GM19452 (cell line): ENCODE results near the gene DCST2.
"Not testable (repeated sequence)": the region's sequence is repeated elsewhere in the genome, so short reads cannot be mapped to it uniquely, and the experiment has no call there.

Source experiments
- ATAC-seq: cut with Tn5 transposase; IDR thresholded peaks from one replicate; pipeline ENCODE4 v1.9.1; 2021; ENCODE audit not compliant: unreplicated experiment

Gene DCST2

GRCh38 chr1:154982897-154983648 lies 50.5 kb downstream of the DCST2 start, which contains the start of gene FLAD1:
FLAD1 (plus strand) TSS chr1:154983344; CDS start chr1:154983695, 351 bp downstream.
- ATAC-seq: peak; percentile 95

GRCh38 chr1:154982341-154982740 lies 51.2 kb downstream of the DCST2 start:
- no peak for ATAC-seq

- no peak for ATAC-seq
Observed at GRCh38 chr1:154978360-154978759, 55.2 kb downstream of the DCST2 start.

DNA sequence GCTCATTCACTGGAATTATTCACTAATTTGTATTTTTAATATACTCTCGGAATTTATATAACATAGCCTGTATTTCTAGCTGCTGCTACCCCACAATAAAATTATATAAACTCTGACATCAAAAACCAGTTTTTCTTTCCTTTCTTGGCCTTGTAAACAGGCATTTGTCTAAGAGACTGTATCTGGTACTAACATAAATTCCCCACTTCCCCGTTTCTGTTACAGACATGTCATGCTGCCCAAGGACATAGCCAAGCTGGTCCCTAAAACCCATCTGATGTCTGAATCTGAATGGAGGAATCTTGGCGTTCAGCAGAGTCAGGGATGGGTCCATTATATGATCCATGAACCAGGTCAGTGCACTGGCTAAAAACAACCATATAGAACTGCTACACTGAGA lies 55.8 kb downstream of the DCST2 start:
- not testable (repeated sequence) for ATAC-seq

DNA sequence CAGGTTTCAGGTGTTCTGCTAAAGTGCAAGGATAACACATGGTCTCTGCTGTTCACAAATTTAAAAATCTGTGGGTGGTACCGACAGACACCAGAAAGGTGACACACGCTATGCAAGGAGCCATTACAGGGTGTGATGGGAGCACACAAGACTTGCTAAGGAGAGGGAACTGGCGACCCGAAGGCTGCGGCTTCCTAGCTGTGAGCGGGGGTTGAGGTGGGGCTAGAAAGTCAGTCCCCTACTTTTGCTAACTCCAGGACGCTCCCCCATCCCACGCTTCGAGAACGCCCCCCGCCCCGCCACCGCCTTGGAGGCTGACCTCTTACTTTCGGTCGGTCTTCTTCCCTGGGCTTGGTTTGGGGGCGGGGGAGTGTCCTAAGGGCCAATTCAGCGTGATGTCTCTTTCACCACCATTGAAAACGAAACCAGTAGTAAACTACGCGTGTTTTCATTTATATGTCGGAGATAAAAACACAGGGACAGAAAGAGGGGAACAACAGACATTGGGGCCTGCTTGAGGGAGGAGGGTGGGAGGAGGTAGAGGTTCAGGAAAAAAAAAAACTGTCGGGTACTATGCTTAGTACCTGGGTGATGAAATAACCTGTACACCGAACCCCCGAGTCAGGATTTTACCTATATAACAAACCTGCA lies 58.0 kb downstream of the DCST2 start:
- ATAC-seq: no peak

DNA sequence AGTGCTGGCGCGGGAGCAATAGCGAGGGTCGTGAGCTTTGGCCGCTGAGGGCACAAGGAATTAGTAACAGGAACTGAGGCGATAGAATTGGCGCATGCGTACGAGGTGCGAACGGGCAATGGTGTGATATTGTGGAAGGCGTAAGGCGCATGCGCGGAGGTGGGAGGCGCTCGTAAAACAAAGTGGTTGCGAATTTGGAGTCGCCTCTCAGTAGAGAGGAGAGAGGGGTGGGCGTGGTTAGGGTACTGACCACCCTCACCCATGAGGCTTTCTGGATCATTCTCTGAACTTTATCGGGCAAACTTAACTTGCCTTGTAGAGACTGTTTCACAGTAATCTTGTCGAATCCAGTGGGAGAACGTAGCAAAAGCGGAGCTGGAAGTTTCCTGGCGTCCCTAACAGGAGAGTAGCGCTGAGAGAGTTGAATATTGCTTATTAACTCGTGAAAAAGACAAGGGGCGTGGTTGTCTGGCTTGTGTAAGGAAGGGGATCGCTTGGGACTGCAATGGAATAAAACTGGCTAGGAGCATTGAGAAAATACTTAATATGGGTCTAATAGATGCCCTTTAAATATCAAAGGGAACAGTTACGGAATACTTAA lies 58.7 kb downstream of the DCST2 start:
- ATAC-seq: peak; percentile 43

DNA sequence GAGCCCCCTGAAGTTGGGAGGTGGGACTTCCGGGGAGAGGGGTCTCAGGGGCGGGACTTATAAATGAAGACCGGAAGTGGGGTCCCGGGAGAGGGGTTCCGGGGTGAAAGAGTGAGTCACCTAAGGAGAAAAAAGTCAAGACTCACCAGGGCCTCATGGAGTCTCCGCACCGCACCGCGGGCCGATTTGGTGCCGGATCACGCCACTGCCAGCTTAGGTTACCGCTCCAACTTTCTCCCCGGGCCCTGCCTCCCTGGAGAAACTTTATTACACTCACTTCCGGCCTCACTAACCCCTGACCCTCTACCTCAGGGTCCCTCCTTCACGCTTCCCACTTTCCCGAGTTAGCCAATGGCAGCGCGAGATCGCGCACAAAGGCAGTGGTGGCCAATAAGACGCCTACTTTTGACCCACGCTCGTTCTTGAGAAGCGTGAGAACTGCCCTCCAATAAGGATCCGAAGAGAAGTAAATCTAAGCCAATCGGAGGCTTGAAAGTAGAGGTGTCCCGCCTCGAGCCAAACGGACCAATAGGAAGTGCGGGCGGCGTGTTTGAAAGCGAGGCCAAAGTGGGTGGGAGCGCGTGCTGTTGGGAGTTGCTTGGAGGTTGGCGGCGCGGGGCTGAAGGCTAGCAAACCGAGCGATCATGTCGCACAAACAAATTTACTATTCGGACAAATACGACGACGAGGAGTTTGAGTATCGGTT lies 59.3 kb downstream of the DCST2 start, which contains the start of gene CKS1B:
Gene CKS1B (plus strand): TSS at position 580 of the 706 bp plus-strand sequence. CDS start 65 bp downstream, at position 645.
- ATAC-seq: peak; percentile 74

DNA sequence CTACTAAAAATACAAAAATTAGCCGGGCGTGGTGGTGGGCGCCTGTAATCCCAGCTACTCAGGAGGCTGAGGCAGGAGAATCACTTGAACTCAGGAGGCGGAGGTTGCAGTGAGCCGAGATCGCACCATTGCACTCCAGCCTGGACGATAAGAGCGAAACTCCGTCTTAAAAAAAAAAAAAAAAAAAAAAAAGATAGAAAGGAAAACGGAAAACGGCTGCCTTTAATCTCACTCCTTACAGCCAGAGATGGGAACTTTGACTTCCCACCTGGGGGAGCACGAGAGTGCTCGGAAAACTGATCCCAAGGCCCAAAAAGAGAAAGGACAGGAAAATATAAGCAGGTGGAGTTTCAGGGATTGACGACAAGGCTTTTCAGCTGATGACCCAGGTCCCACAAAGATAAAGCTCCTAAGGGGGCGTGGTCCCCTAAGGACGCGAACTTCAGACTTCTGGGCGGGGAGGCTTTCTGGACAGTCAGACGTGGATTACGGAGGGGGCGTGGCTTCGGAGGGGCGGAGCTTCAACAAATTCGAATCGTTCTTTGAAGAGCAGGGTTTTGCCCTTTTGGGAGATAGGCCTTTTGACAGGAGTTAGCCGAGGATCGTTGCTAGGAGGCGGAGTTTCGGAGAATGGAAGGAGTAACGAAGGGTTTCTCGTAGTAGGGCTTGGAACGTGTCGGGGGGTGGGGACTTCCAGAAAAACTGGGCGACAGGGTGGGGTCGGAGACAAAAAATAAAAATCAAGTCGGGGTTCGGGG lies 60.1 kb downstream of the DCST2 start:
- ATAC-seq: no peak

- no peak for ATAC-seq
Observed at GRCh38 chr1:154972517-154973343, 60.9 kb downstream of the DCST2 start.

DNA sequence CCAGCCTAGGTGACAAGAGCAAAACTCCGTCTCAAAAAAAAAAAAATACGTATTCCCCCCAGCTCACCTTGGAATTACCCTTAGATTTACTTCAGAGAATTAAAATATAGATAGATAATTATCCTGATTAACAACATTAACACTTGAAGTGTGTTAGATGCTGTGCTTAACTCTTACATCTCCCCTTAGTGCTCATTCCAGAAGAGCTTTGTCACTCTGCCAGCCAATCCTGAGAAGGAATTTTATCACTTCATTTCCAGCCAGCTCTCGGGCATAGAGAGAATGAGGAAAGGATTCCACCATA lies 61.4 kb downstream of the DCST2 start:
- no peak for ATAC-seq

- ATAC-seq: no peak
Observed at GRCh38 chr1:154971341-154971998, 62.1 kb downstream of the DCST2 start.

GRCh38 chr1:154970631-154971340 lies 62.8 kb downstream of the DCST2 start, which contains the start of gene SHC1:
SHC1 (minus strand) TSS chr1:154970747; CDS start chr1:154970526, 221 bp downstream.
- no peak for ATAC-seq

GRCh38 chr1:154969860-154970452 lies 63.6 kb downstream of the DCST2 start:
- ATAC-seq: no peak

DNA sequence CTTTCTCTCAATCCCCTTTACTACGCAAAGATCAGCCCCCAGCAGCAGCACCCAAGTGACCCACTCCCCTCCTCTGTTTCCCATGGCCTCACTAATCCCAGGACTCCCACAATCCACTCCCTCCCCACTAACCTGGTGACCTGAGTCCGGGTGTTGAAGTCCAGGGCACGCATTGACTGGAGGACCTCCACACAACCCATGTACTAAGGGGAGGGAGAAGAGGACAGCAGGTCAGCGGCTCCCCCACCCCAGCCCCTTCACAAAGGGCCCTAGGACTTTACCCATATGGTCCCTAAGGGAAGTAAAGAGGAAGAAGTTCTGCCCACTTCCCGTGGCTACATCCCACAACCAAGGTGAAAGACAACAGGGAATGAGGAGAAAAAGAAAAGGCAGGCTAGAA lies 64.3 kb downstream of the DCST2 start:
- ATAC-seq: no peak

- no peak for ATAC-seq
Observed at GRCh38 chr1:154968731-154969130, 64.8 kb downstream of the DCST2 start.
